H1 (cell line): ENCODE measurements around the gene FCRLA. TPM values are rescaled to one million over a fixed set of nuclear protein-coding genes. Genes with fewer than 3 reads are reported as not detected.

Source experiments
- CTCF ChIA-PET: fragments of 300-600 bp; sonication (Branson Sonifier 250); formaldehyde crosslinking; loops from one replicate; lab custom pipeline; 2021; ENCODE audit not compliant: partially characterized antibody; lab: Charles Lee
- POLR2A ChIA-PET: fragments of 300-600 bp; sonication (Branson Sonifier 250); formaldehyde crosslinking; loops from one replicate; lab custom pipeline; 2021; ENCODE audit warnings: inconsistent platforms; ENCODE audit not compliant: partially characterized antibody; lab: Charles Lee
- DNase-seq, 2 experiments: peaks; one replicate each; pipeline versions ENCODE4 v3.0.0 to v3.0.0-alpha.2; 2010 to 2022; ENCODE audit warnings: low spot score in 2 of 2, low read depth in 1 of 2, mixed read lengths in 1 of 2
- FAIRE-seq: peaks from 2 replicates; lab custom pipeline; 2011; peaks lifted over from hg19 to GRCh38; lab: Jason Lieb, UNC
- H2AFZ ChIP-seq: 2 replicates; pipeline ENCODE4 v1.8.1; 2012; ENCODE audit warnings: low read length, inconsistent platforms
- H2AK5ac ChIP-seq: 2 replicates; pipeline ENCODE4 v1.6.1; 2013; ENCODE audit warnings: low read depth, low read length
- H2BK120ac ChIP-seq: replicated peaks from 2 replicates; pipeline ENCODE3; 2013; ENCODE audit warnings: low read depth, low read length, inconsistent platforms
- H2BK12ac ChIP-seq: 2 replicates; pipeline ENCODE4 v1.6.1; 2013; ENCODE audit warnings: low read depth, low read length
- H2BK15ac ChIP-seq: 2 replicates; pipeline ENCODE4 v1.6.1; 2013; ENCODE audit warnings: low read length
- H2BK20ac ChIP-seq: 2 replicates; pipeline ENCODE4 v1.6.1; 2013; ENCODE audit warnings: low read length
- H2BK5ac ChIP-seq: 2 replicates; pipeline ENCODE4 v1.6.1; 2013; ENCODE audit warnings: low read depth, low read length
- H3K14ac ChIP-seq: 2 replicates; pipeline ENCODE4 v1.6.1; 2013; ENCODE audit warnings: inconsistent platforms; ENCODE audit not compliant: insufficient read length
- H3K18ac ChIP-seq: 2 replicates; pipeline ENCODE4 v1.6.1; 2013; ENCODE audit warnings: low read length; ENCODE audit errors: extremely low read depth
- H3K23ac ChIP-seq: 2 replicates; pipeline ENCODE4 v1.6.1; 2013; ENCODE audit warnings: inconsistent platforms; ENCODE audit not compliant: insufficient read length
- H3K23me2 ChIP-seq: 2 replicates; pipeline ENCODE4 v1.6.1; 2013; ENCODE audit warnings: low read depth, low read length
- H3K27ac ChIP-seq: 2 replicates; pipeline ENCODE4 v1.6.1; 2011; ENCODE audit warnings: low read depth, low read length, inconsistent platforms
- H3K27me3 ChIP-seq, 4 experiments: replicated peaks in 1 of 4; 1 replicate in 1 of 4; 2 replicates in 3 of 4; pipeline versions ENCODE4 v1.6.1 to v1.8.1; 2011 to 2013; ENCODE audit warnings: low read length in 3 of 4, mild to moderate bottlenecking in 3 of 4, inconsistent platforms in 2 of 4, mixed read lengths in 2 of 4, moderate library complexity in 1 of 4; ENCODE audit not compliant: control insufficient read depth in 3 of 4, insufficient read depth in 3 of 4; ENCODE audit errors: extremely low read depth in 1 of 4
- H3K36me3 ChIP-seq, 4 experiments: 2 replicates each; pipeline versions ENCODE4 v1.6.1 to v1.8.1; 2011 to 2013; ENCODE audit warnings: mild to moderate bottlenecking in 4 of 4, low read length in 3 of 4, moderate library complexity in 2 of 4, control low read depth in 1 of 4, inconsistent platforms in 1 of 4; ENCODE audit not compliant: insufficient read depth in 4 of 4, control insufficient read depth in 2 of 4
- H3K4ac ChIP-seq: replicated peaks from 2 replicates; pipeline ENCODE3; 2013; ENCODE audit warnings: low read length, low read depth, mixed read lengths, inconsistent platforms; ENCODE audit not compliant: insufficient read length
- H3K4me1 ChIP-seq, 4 experiments: replicated peaks in 1 of 4; 1 replicate in 1 of 4; 2 replicates in 3 of 4; pipeline versions ENCODE4 v1.6.1 to v1.8.1; 2011 to 2013; ENCODE audit warnings: low read length in 3 of 4, inconsistent platforms in 2 of 4, mixed read lengths in 1 of 4; ENCODE audit not compliant: insufficient read depth in 4 of 4, control insufficient read depth in 3 of 4
- H3K4me2 ChIP-seq, 2 experiments: 2 replicates each; pipeline versions ENCODE4 v1.6.1 to v1.8.1; 2011 to 2013; ENCODE audit warnings: low read depth in 2 of 2, low read length in 2 of 2, control low read depth in 1 of 2, inconsistent platforms in 1 of 2, mild to moderate bottlenecking in 1 of 2; ENCODE audit not compliant: insufficient read depth in 1 of 2
- H3K4me3 ChIP-seq, 4 experiments: fragments of 200-600, 300-600 bp in 1 of 4; sonication (generic), shearing (Covaris generic), sonication (Bioruptor Twin) in 1 of 4; 2 replicates each; pipeline versions ENCODE4 v1.5.1 to v1.8.1; 2011 to 2016; ENCODE audit warnings: low read length in 4 of 4, low read depth in 3 of 4, control low read depth in 2 of 4, inconsistent platforms in 2 of 4, mild to moderate bottlenecking in 2 of 4, mixed read lengths in 1 of 4, moderate library complexity in 1 of 4; ENCODE audit not compliant: insufficient read depth in 2 of 4; ENCODE audit errors: extremely low read depth in 1 of 4
- H3K56ac ChIP-seq: replicated peaks from 2 replicates; pipeline ENCODE3; 2013; ENCODE audit warnings: low read depth, mild to moderate bottlenecking, mixed read lengths, low read length, inconsistent platforms; ENCODE audit not compliant: insufficient read length
- H3K79me1 ChIP-seq: 2 replicates; pipeline ENCODE4 v1.6.1; 2013; ENCODE audit warnings: low read depth, low read length, control low read depth
- H3K79me2 ChIP-seq, 2 experiments: 2 replicates each; pipeline versions ENCODE4 v1.6.1 to v1.8.1; 2012 to 2013; ENCODE audit warnings: low read length in 2 of 2, mild to moderate bottlenecking in 2 of 2, inconsistent platforms in 1 of 2; ENCODE audit not compliant: insufficient read depth in 2 of 2, control insufficient read depth in 1 of 2
- H3K9ac ChIP-seq, 4 experiments: replicated peaks in 1 of 4; 1 replicate in 1 of 4; 2 replicates in 3 of 4; pipeline versions ENCODE4 v1.6.1 to v1.8.1; 2011 to 2013; ENCODE audit warnings: low read depth in 3 of 4, low read length in 3 of 4, control low read depth in 2 of 4, mild to moderate bottlenecking in 2 of 4, moderate library complexity in 2 of 4, inconsistent platforms in 1 of 4; ENCODE audit errors: extremely low read depth in 1 of 4
- H3K9me3 ChIP-seq, 2 experiments: 2 replicates each; pipeline versions ENCODE4 v1.6.1 to v1.8.1; 2012 to 2013; ENCODE audit warnings: mild to moderate bottlenecking in 2 of 2, moderate library complexity in 2 of 2, control low read depth in 1 of 2, inconsistent platforms in 1 of 2, low read depth in 1 of 2, low read length in 1 of 2, mixed read lengths in 1 of 2; ENCODE audit not compliant: insufficient read depth in 2 of 2
- H4K20me1 ChIP-seq, 2 experiments: replicated peaks in 1 of 2; 2 replicates each; pipeline versions ENCODE3 to v1.8.1; 2011 to 2013; ENCODE audit warnings: inconsistent platforms in 2 of 2, low read length in 2 of 2, mild to moderate bottlenecking in 1 of 2; ENCODE audit not compliant: insufficient read depth in 2 of 2, control insufficient read depth in 1 of 2
- H4K5ac ChIP-seq: 2 replicates; pipeline ENCODE4 v1.6.1; 2013; ENCODE audit warnings: low read length, low read depth, mixed read lengths, inconsistent platforms; ENCODE audit not compliant: insufficient read length
- H4K8ac ChIP-seq: 2 replicates; pipeline ENCODE4 v1.8.0; 2013; ENCODE audit warnings: mild to moderate bottlenecking, moderate library complexity, low read length, inconsistent platforms; ENCODE audit not compliant: insufficient read depth; ENCODE audit errors: extremely low read depth
- H4K91ac ChIP-seq: replicated peaks from 2 replicates; pipeline ENCODE3; 2013; ENCODE audit warnings: low read length, mixed read lengths, inconsistent platforms; ENCODE audit not compliant: insufficient read length
- BACH1 ChIP-seq: IDR thresholded peaks from 2 replicates; pipeline ENCODE4 v1.6.1; 2012; ENCODE audit warnings: low read length, improper control_type of control experiment
- POLR2AphosphoS5 ChIP-seq: IDR thresholded peaks from 2 replicates; pipeline ENCODE4 v1.6.1; 2011; ENCODE audit warnings: low read depth, low read length
- ZNF274 ChIP-seq: IDR thresholded peaks from 2 replicates; pipeline ENCODE4 v1.7.0; 2012; ENCODE audit warnings: low read length, borderline replicate concordance; ENCODE audit errors: extremely low read depth
- WGBS, 2 experiments: shearing (Covaris generic) in 1 of 2; methylation state at CpG; one replicate each; pipeline versions ENCODE4 v1.1.6 to v1.1.7; 2013 to 2015; ENCODE audit warnings: low lambda C conversion rate in 2 of 2, mixed read lengths in 2 of 2, inconsistent platforms in 1 of 2, low coverage in 1 of 2, missing lambda C conversion rate in 1 of 2; ENCODE audit not compliant: insufficient replicate concordance in 2 of 2, insufficient coverage in 1 of 2, insufficient read length in 1 of 2; ENCODE audit errors: extremely low coverage in 1 of 2, missing lambda C conversion rate in 1 of 2; 5-methylcytosine and 5-hydroxymethylcytosine counted together
- polyA plus RNA-seq, 7 experiments: library from polyadenylated mRNA; depleted of rRNA in 3 of 7; stranded (reverse) in 5 of 7; unstranded in 2 of 7; fragments of >200 nt in 5 of 7; fragments of 200-250 nt in 2 of 7; gene quantifications; 1 replicate in 5 of 7; 2 replicates in 1 of 7; 4 replicates in 1 of 7; pipeline versions ENCODE4 v1.2.1 to v1.2.3, GENCODE V29; 2011 to 2013; ENCODE audit warnings: missing spikeins in 2 of 7, mixed read lengths in 2 of 7
- total RNA-seq: library from RNA; stranded (reverse); fragmentation: NEBNext Ultra II Directional; extraction: Animal tissue kit (Norgen Biotek cat#: 25700); gene quantifications from 2 replicates; pipeline ENCODE4 v1.2.1, GENCODE V29; 2021

The FCRLA gene
- total and polyA plus RNA-seq, 2 of the 8 experiments (the other 6 are each of a cell fraction or from before 2014, with no cell fraction given): not detected

- H3K18ac ChIP-seq: no peak overlapping the region
- H3K23ac ChIP-seq: no peak overlapping the region
- ChIA-PET CTCF (no interaction called here), POLR2A (interaction anchor here (1.2 kb wide), 1 partner anchor 18 kb away, joined by 3 read pairs; the partner anchor contains the start of gene DUSP12)
- no peak overlapping the region for H2BK5ac ChIP-seq
- H3K36me3 ChIP-seq: no peaks in the 10 kb centered on the region
- H3K79me1 ChIP-seq: no peaks in the 10 kb centered on the region
- H3K4me1 ChIP-seq: peaks cover under 1 to 8% (median 4%) of the 10 kb centered on the region in 4 experiments; a peak in 4 of 7 replicates
- H3K79me2 ChIP-seq: no peaks in the 10 kb centered on the region
- no peak overlapping the region for H2BK15ac ChIP-seq
- H2BK12ac ChIP-seq: no peak overlapping the region
- no peak overlapping the region for H4K5ac ChIP-seq
- H3K27me3 ChIP-seq: peaks cover 0 to 7% (median 4%) of the 10 kb centered on the region in 4 experiments; a peak in 5 of 7 replicates
- no peak overlapping the region for H2BK120ac ChIP-seq
- no peak overlapping the region; the same call in 1 of the 2 replicates for H2BK20ac ChIP-seq
- H4K20me1 ChIP-seq: peaks cover 0 to 1% of the 10 kb centered on the region in 2 experiments
- no peaks in the 10 kb centered on the region for H3K9me3 ChIP-seq
- no peak overlapping the region for H3K14ac ChIP-seq
- no peak overlapping the region for H3K4me3 ChIP-seq
- no peak overlapping the region for H3K9ac ChIP-seq
- no peak overlapping the region for H3K4me2 ChIP-seq
- peaks cover 6% of the 10 kb centered on the region; the same call in 1 of the 2 replicates for H3K23me2 ChIP-seq
- H4K91ac ChIP-seq: no peak overlapping the region
- H3K56ac ChIP-seq: no peak overlapping the region
- 83% methylated on average over 6 of the region's 6 CpGs; no CpG with 5 or more reads in 1 of the 2 experiments for WGBS, 2 experiments
- no peak overlapping the region for H2AFZ ChIP-seq
- FAIRE-seq (no peak), DNase-seq (no peak)
- no peak overlapping the region for H3K4ac ChIP-seq
- no peak overlapping the region for H2AK5ac ChIP-seq
- H4K8ac ChIP-seq: no peak overlapping the region
- H3K27ac ChIP-seq: no peak overlapping the region
- TF ChIP-seq POLR2AphosphoS5: no peak
- TF ChIP-seq ZNF274: no peak
- no peak for TF ChIP-seq BACH1
These were observed 24.2 kb downstream of the FCRLA start for GRCh38 chr1:161731241-161731640.
